Measurements from ENCODE around the gene ANTXR1. TPM values are rescaled to one million over a fixed set of nuclear protein-coding genes. Genes with fewer than 3 reads are reported as not detected.

ANTXR1 gene
- total RNA-seq, 2 donors from 2014 or later, result not detected

DNA sequence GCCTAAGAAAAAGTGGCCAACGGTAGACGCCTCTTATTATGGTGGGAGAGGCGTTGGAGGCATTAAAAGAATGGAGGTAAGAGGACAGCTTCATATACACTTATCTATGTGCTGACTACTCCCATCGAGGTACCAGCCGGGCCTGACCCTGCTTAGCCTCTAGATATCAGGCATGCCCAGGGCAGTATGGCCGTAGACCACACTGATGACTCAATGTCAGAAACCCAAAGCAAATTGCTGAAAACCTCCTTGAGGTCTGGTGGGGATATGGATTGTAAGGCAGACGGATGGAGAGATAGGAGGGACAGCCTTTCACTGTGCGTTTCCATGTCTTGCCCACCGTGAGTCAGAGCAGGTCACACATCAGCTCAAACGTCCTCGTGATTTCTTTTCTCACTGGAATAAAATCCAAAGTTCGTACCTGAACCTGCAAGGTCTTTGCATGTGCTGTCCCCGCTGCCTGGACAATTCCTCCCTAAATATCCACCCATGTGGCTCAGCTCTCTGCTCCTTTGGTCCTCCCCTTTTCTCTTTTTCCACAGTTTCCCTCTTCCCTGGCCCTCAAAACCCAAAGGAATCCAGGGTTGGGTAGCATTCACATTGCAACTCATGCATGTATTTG lies 168.9 kb downstream of the ANTXR1 start:
- DNase-seq (ENCODE audit: low spot score in 2 of 2) (no peak), ATAC-seq (no peak)
- H3K36me3 Mint-ChIP-seq, result no peaks in the 10 kb centered on the region
- H3K9me3 Mint-ChIP-seq, result no peaks in the 10 kb centered on the region
- no peak overlapping the region for H3K27ac Mint-ChIP-seq

DNA sequence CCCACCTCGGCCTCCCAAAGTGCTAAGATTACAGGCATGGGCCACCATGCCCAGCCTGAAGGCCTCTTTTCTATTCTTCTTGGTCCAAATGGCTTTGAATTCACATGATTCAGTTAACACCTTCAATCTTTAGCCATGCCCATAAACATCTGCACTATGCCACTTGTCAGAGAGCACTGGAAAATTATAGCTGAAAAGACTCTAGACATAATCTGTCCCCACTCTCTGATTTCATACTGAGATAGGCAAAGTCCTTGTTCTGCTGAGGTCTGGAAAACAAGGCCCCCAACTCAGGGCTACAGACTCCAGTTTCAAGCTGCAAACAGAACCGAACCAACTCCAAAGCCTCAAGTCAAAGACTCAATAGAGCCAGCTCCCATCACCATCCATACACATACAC lies 170.7 kb downstream of the ANTXR1 start:
- Mint-ChIP-seq H3K27ac (no peak overlapping the region), H3K9me3 (no peaks in the 10 kb centered on the region), H3K36me3 (no peaks in the 10 kb centered on the region)
- DNase-seq (ENCODE audit: low spot score in 2 of 2) (no peak), ATAC-seq (no peak)

DNA sequence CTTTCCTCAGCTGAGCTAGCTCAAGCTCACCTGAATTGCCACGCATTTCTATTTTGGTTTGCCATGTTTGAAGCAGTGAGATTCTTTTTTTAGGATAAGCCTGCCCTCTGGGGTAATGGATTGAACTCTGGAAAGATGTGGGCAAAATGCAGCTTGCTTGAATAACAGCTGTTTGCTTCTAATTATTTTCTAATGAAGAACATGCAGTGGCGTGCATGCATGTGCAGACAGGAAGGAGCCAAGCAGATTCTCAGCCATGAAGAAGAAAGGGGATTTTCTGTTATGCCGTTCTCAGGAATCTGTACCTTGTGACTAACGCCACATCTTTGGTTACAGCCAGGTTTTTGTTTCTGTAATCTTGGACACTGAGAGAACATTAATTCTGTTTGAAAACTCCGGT lies 171.2 kb downstream of the ANTXR1 start:
- ATAC-seq (no peak), DNase-seq (ENCODE audit: low spot score in 2 of 2) (no peak)
- no peak overlapping the region for H3K27ac Mint-ChIP-seq
- no peaks in the 10 kb centered on the region for H3K9me3 Mint-ChIP-seq
- H3K36me3 Mint-ChIP-seq, result no peaks in the 10 kb centered on the region

DNA sequence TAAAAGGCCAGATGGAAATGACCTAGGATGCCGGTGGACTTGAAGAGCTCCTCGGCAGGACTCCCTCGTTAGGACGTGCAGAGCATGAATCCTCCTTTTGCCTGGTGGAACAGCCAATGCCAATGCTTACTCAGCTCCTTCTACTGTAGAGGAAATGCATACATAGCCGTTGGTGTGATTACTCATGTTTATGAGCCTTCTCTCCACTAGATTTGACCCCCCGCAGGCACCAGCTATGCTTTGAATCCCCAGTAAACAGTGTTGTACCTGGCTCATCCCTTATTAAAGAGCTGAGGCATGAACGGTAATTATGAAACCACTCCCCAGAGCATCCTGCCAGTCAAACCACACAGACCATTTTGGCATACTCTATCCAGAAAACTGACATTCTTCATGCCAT lies 172.8 kb downstream of the ANTXR1 start:
- no peaks in the 10 kb centered on the region for H3K36me3 Mint-ChIP-seq
- DNase-seq (ENCODE audit: low spot score in 2 of 2) (no peak), ATAC-seq (no peak)
- H3K9me3 Mint-ChIP-seq, result no peaks in the 10 kb centered on the region
- no peak overlapping the region for H3K27ac Mint-ChIP-seq

DNA sequence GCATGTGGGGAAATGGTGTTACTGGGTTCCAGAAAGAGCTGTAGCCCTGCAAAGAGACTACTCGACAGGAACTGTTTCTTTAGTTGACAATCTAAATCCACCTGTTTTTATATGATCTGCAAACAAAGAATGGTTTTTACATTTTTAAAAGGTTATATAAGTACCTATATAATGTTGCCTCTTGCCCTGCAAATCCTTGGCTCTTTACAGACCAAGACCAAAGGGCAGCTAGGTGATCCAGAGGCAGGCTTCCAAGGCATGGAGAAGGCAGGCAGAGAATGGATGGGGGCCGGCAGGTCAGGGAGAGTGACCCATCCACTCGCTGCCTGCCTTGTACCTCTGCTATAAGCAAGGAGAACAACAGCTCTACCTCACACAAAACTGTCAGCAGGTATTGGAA lies 173.6 kb downstream of the ANTXR1 start:
- no peak for DNase-seq (ENCODE audit: low spot score in 2 of 2)
- no peaks in the 10 kb centered on the region for H3K9me3 Mint-ChIP-seq
- H3K36me3 Mint-ChIP-seq, result no peaks in the 10 kb centered on the region
- ATAC-seq, result no peak
- no peak overlapping the region for H3K27ac Mint-ChIP-seq

GRCh38 chr2:69188182-69188900 lies 175.4 kb downstream of the ANTXR1 start:
- ATAC-seq (no peak), DNase-seq (ENCODE audit: low spot score in 2 of 2) (no peak)
- Mint-ChIP-seq H3K9me3 (no peaks in the 10 kb centered on the region), H3K27ac (no peak overlapping the region), H3K36me3 (no peaks in the 10 kb centered on the region)

GRCh38 chr2:69190743-69191404 lies 177.9 kb downstream of the ANTXR1 start:
- no peak overlapping the region for H3K27ac Mint-ChIP-seq
- H3K9me3 Mint-ChIP-seq, result no peaks in the 10 kb centered on the region
- H3K36me3 Mint-ChIP-seq, result no peaks in the 10 kb centered on the region
- ATAC-seq, result no peak
- DNase-seq (ENCODE audit: low spot score in 2 of 2), result no peak

DNA sequence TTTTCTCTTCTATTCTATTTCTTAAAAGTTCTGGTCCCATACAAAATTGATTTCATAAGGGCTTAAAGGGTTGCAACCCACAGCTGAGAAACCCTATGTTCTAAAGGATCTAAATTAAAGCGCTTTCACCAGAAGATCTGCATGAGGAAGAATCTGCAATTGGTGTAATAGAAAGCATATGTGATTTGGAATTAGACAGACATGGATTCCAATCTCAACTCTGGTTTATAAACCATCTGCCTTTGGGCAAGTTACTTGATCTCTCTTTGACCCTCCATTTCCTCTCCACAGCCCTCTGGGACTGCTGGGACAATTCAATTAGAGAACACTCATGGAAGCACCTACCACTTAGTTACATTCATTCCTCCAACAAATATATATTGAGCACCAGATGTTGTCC lies 178.7 kb downstream of the ANTXR1 start:
- DNase-seq (ENCODE audit: low spot score in 2 of 2) (no peak), ATAC-seq (no peak)
- H3K36me3 Mint-ChIP-seq, result no peaks in the 10 kb centered on the region
- no peaks in the 10 kb centered on the region for H3K9me3 Mint-ChIP-seq
- H3K27ac Mint-ChIP-seq, result no peak overlapping the region

- Mint-ChIP-seq H3K36me3 (no peaks in the 10 kb centered on the region), H3K27ac (no peak overlapping the region), H3K9me3 (no peaks in the 10 kb centered on the region)
- no peak for ATAC-seq
- no peak for DNase-seq (ENCODE audit: low spot score in 2 of 2)
Observed at GRCh38 chr2:69192176-69192945, 179.4 kb downstream of the ANTXR1 start.

DNA sequence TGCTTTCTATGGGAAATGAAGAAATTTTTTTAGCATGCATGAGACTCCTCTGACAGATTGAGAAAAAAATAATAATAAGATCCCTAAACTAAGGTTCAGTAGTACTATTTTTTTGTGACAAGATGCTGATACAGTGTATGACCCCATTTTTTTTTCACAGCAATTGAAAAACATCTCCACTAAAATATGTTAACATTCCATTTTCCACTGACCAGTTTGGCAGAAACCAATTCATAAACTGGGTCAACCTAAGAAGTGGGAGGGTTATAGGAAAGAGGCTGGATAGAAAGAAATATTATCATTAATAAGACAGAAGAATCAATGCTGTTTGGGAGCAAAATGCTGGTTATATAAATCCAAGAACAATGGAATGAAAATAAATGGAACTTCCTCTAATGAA lies 182.7 kb downstream of the ANTXR1 start:
- ATAC-seq, result no peak
- DNase-seq (ENCODE audit: low spot score in 2 of 2), result no peak
- H3K9me3 Mint-ChIP-seq, result no peaks in the 10 kb centered on the region
- H3K36me3 Mint-ChIP-seq, result no peaks in the 10 kb centered on the region
- no peak overlapping the region for H3K27ac Mint-ChIP-seq

DNA sequence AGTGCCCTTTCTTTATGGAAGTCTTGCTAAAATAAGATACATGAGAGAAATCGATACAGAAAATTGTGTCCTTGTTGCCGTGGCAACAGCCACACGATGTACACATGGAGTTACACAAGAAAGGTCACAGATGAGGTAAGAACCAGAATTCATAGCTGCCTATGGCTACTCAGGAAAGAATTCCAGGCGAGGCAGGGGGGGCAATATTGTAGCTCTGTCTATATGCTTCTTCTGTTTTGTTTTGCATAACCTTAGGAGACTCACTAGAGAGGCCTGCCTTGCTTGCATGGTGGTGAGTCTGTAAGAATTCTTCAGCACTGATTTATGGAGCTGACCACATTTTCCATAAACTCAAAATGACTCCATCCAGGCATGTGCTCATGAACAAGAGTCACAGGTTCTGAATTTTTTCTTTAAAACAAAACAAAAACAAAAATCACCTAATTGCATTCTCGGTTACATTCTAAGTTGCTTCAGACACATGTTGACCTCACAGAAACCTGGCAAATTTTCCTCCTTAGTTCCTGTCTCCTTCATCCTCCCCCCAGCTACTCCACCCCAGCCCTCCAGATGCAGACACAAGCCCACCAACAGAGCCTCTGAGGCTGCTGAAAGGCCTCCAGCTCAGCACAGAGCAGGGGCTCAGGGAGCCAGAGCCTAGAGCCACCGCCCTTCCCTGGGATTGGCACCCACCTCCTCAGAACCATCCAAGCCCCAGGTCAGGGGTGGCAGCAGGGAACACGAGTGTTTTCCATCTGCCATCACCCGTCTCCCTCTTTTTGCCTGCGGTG lies 183.5 kb downstream of the ANTXR1 start:
- no peaks in the 10 kb centered on the region for H3K36me3 Mint-ChIP-seq
- no peaks in the 10 kb centered on the region for H3K9me3 Mint-ChIP-seq
- ATAC-seq (no peak), DNase-seq (ENCODE audit: low spot score in 2 of 2) (no peak)
- H3K27ac Mint-ChIP-seq, result no peak overlapping the region

- H3K9me3 Mint-ChIP-seq, result no peaks in the 10 kb centered on the region
- ATAC-seq, result no peak
Observed at GRCh38 chr2:69200107-69200520, 187.1 kb downstream of the ANTXR1 start.

GRCh38 chr2:69201259-69201658 lies 188.3 kb downstream of the ANTXR1 start:
- no peak for ATAC-seq
- no peaks in the 10 kb centered on the region for H3K9me3 Mint-ChIP-seq
- no peak for DNase-seq (ENCODE audit: low spot score in 2 of 2)

More at GRCh38 chr2:69200107-69200520, 187.1 kb downstream of the ANTXR1 start:
- DNase-seq (ENCODE audit: low spot score in 2 of 2), result no peak
- Mint-ChIP-seq H3K36me3 (no peaks in the 10 kb centered on the region), H3K27ac (no peak overlapping the region)

DNA sequence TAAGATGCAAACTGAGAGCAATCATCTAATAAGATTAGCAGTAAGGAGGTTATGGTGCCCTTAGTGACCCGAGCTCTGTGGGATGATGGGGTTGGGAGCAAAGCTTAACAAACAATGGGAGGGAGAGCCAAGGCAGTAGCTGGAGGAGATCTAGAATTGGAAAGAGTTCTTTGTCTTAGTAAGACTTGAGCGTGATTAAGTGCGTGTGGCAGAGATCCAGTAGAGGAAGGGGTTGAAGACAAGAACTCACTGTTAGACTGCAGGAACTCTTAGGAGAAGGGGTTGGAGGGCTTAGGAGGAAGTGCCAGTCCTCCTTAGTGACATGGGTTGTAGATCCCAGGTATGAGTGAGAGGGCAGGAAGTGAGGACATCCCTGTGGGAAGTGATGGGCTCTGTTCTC lies 189.3 kb downstream of the ANTXR1 start:
- no peak for DNase-seq (ENCODE audit: low spot score in 2 of 2)
- H3K9me3 Mint-ChIP-seq, result no peaks in the 10 kb centered on the region
- H3K36me3 Mint-ChIP-seq, result no peaks in the 10 kb centered on the region
- H3K27ac Mint-ChIP-seq, result no peak overlapping the region
- no peak for ATAC-seq

More at GRCh38 chr2:69201259-69201658, 188.3 kb downstream of the ANTXR1 start:
- no peaks in the 10 kb centered on the region for H3K36me3 Mint-ChIP-seq
- no peak overlapping the region for H3K27ac Mint-ChIP-seq

DNA sequence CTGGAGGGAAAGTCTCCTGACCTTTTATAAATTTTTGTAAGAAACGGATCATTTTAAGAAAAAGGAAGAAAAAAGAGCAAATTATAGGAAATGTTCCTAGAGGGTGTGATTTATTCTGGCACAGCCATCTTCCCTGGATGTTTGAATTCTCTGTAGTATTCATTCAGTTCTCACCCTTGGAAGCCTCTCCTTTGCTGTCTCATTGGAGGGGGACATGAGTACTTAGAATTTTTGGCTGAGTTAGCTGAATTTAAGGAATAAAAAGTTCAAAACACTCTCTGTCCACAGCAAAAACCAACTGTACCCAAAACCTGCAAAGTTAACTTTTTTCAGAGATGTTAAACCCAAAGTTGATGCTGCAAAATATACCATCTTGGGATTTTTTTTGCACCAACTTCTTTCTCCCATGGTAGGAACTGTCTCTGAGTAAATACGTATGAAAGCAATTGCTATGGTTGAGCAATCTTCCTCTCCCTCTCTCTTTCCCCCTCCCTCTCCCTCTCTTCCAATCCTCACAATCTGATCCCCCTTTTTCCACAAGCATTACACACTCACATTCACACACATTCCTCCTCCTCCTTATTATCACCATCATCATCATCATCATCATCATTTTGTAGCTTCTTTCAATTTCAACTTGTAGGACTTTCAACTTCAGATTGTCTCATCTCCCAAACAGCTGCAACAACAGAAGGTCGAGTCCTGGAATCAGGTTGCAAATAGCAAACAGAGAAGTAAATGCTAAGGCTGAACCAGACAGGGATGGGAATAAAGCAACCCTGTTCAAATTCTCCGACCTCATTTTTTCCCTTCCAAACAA lies 190.4 kb downstream of the ANTXR1 start:
- no peak for DNase-seq (ENCODE audit: low spot score in 2 of 2)
- no peak overlapping the region for H3K27ac Mint-ChIP-seq
- no peaks in the 10 kb centered on the region for H3K9me3 Mint-ChIP-seq
- H3K36me3 Mint-ChIP-seq, result no peaks in the 10 kb centered on the region
- ATAC-seq, result no peak

GRCh38 chr2:69204654-69205053 lies 191.7 kb downstream of the ANTXR1 start:
- no peaks in the 10 kb centered on the region for H3K36me3 Mint-ChIP-seq
- H3K27ac Mint-ChIP-seq, result no peak overlapping the region
- no peaks in the 10 kb centered on the region for H3K9me3 Mint-ChIP-seq
- DNase-seq (ENCODE audit: low spot score in 2 of 2), result no peak
- no peak for ATAC-seq
